Stimulated activated CD8-positive, alpha-beta memory T cell treated with anti-CD3 and anti-CD28 coated beads, Interleukin-2, amount 100 ng/mL, for 1 hour (primary cell): ENCODE data around the gene OPA3.
A peak's percentile ranks its signal among the peaks of the same experiment; 100 is the strongest.
"Not testable (repeated sequence)": the region's sequence is repeated elsewhere in the genome, so short reads cannot be mapped to it uniquely, and the experiment has no call there.

Experiments used
- DNase-seq, 2 donors: peaks; one replicate each; pipeline ENCODE4 v3.0.0-alpha.2; 2020; ENCODE audit warnings: low read depth in 2 of 2

The OPA3 gene

GRCh38 chr19:45522010-45522941 lies 62.3 kb downstream of the OPA3 start:
- no peak for DNase-seq

GRCh38 chr19:45518469-45518826 lies 66.2 kb downstream of the OPA3 start:
- no peak for DNase-seq

- no peak for DNase-seq
Observed at GRCh38 chr19:45517641-45518468, 66.7 kb downstream of the OPA3 start.

GRCh38 chr19:45517238-45517637 lies 67.4 kb downstream of the OPA3 start:
- DNase-seq = no peak

- no peak for DNase-seq
Observed at GRCh38 chr19:45515807-45516401, 68.7 kb downstream of the OPA3 start.

GRCh38 chr19:45515081-45515624 lies 69.4 kb downstream of the OPA3 start:
- DNase-seq = no peak

- no peak for DNase-seq
Observed at GRCh38 chr19:45514376-45515051, 70.1 kb downstream of the OPA3 start.

- DNase-seq = no peak
Observed at GRCh38 chr19:45512881-45513483, 71.6 kb downstream of the OPA3 start.

- DNase-seq = no peak
Observed at GRCh38 chr19:45511074-45511473, 73.5 kb downstream of the OPA3 start.

GRCh38 chr19:45510352-45510751 lies 74.2 kb downstream of the OPA3 start:
- not testable (repeated sequence) for DNase-seq

- DNase-seq = no peak
Observed at GRCh38 chr19:45509692-45510015, 74.9 kb downstream of the OPA3 start.

- DNase-seq = no peak
Observed at GRCh38 chr19:45508861-45509691, 75.5 kb downstream of the OPA3 start.

GRCh38 chr19:45508417-45508860 lies 76.2 kb downstream of the OPA3 start:
- no peak for DNase-seq

- DNase-seq = no peak
Observed at GRCh38 chr19:45507872-45508416, 76.7 kb downstream of the OPA3 start.

- peak; percentile 84 to 89 for DNase-seq
Observed at GRCh38 chr19:45506989-45507871, 77.4 kb downstream of the OPA3 start, which contains the start of gene VASP. Gene VASP, plus strand, starts transcription at chr19:45507479. Its CDS starts 293 bp downstream, at chr19:45507772.

- DNase-seq = peak; percentile 97 to 98
Observed at GRCh38 chr19:45506246-45506988, 78.2 kb downstream of the OPA3 start.

GRCh38 chr19:45505996-45506245 lies 78.7 kb downstream of the OPA3 start:
- DNase-seq = no peak
